Pancreas (tissue), 10 donors: ENCODE data around the gene DYNC1I1. TPM values are rescaled to one million over a fixed set of nuclear protein-coding genes. Genes with fewer than 3 reads are reported as not detected.

Experiments
- ATAC-seq, 4 donors: fragments of 200-7000 bp; cut with Tn5 transposase; one replicate each; pipeline versions ENCODE4 v1.8.0 to v1.9.1; 2020; ENCODE audit warnings: mild to moderate bottlenecking in 4 of 4, moderate library complexity in 4 of 4
- DNase-seq, 6 donors: peaks; one replicate each; pipeline ENCODE4 v3.0.0-alpha.2; 2020
- FAIRE-seq: peaks from 2 replicates; lab custom pipeline; 2012; peaks lifted over from hg19 to GRCh38; lab: Jason Lieb, UNC
- H3K27ac ChIP-seq, 4 donors: fragments of 200-600 bp; sonication (generic); 1 replicate in 3 of 4; 2 replicates in 1 of 4; pipeline versions ENCODE4 v1.5.0 to v1.8.0; 2020
- H3K27me3 ChIP-seq, 4 donors: fragments of 200-600 bp; one replicate each; pipeline ENCODE4 v1.8.0; 2021
- H3K36me3 ChIP-seq, 3 donors: fragments of 200-600 bp; sonication (generic) in 1 of 3; one replicate each; pipeline versions ENCODE4 v1.5.0 to v1.8.0; 2020 to 2021
- H3K4me1 ChIP-seq, 3 donors: fragments of 200-600 bp; one replicate each; pipeline ENCODE4 v1.8.0; 2021
- H3K4me3 ChIP-seq, 4 donors: fragments of 200-600 bp; sonication (generic) in 2 of 4; one replicate each; pipeline versions ENCODE4 v1.5.0 to v1.8.0; 2020 to 2021
- H3K9me3 ChIP-seq, 4 donors: fragments of 200-600 bp; one replicate each; pipeline ENCODE4 v1.8.0; 2021
- CTCF ChIP-seq, 4 donors: fragments of 200-600 bp; sonication (generic) in 3 of 4; IDR thresholded peaks; one replicate each; pipeline versions ENCODE4 v1.5.0 to v1.8.0; 2021; ENCODE audit warnings: antibody characterized with exemption in 4 of 4
- WGBS, 2 donors: extraction: QIAGEN DNeasy Blood & Tissue Kit; methylation state at CpG; one replicate each; pipeline ENCODE4 v1.1.7; 2013; 5-methylcytosine and 5-hydroxymethylcytosine counted together
- intact Hi-C, 3 donors: fragments of 100-400 bp; cut with DNase I; formaldehyde crosslinking; loops; one replicate each; pipeline versions ENCODE4 v1.11.1 to v1.14.2; 2022
- polyA plus RNA-seq, 2 donors: library from polyadenylated mRNA; stranded (reverse); fragments of 200-250 nt; gene quantifications; one replicate each; pipeline ENCODE4 v1.2.3, GENCODE V29; 2013
- total RNA-seq, 6 donors: library from RNA; stranded (reverse); fragmentation: NEBNext Ultra II Directional in 4 of 6; extraction: Animal tissue kit (Norgen Biotek cat#: 25700) in 4 of 6; gene quantifications; one replicate each; pipeline versions ENCODE4 v1.2.1 to v1.2.4, GENCODE V29; 2021 to 2023
- donor health status: healthy with polysubstance abuse.
- donor health status: DM: no; HTN: no; CAD: no; lungs with moderate emphysema.
- donor health status: DM: no; HTN: no; CAD: no.
- donor health status: control.
- donor health status: control.
- donor health status: Bipolar disorder and iron deficiency.
- donor health status: DM: yes; HTN: yes; CAD: no.
- donor health status: DM: no; HTN: no; CAD: no.
- donor health status: DM: no; HTN: no; CAD: no.
- donor health status: DM: yes; HTN: yes; CAD: no.

Gene DYNC1I1
- total and polyA plus RNA-seq, 8 donors, result 0.71 to 5.5 (median 1.3) TPM

GRCh38 chr7:96136600-96137239, 364.4 kb downstream of the DYNC1I1 start:
- Histone ChIP-seq H3K36me3 (peaks cover 0 to 4% (median 0%) of the 10 kb centered on the region in 3 donors), H3K4me1 (no peaks in the 10 kb centered on the region), H3K27me3 (no peaks in the 10 kb centered on the region), H3K4me3 (no peak overlapping the region), H3K27ac (no peak overlapping the region), H3K9me3 (no peaks in the 10 kb centered on the region)
- DNase-seq (no peak), ATAC-seq (no peak), FAIRE-seq (no peak)
- WGBS, 2 donors, result 84 to 86% methylated on average over 5 of the region's 5 CpGs
- intact Hi-C loops, result no loop called here
- TF ChIP-seq CTCF (IDR thresholded peaks at IDR 0.05), result no peak

GRCh38 chr7:96143495-96144259, 371.3 kb downstream of the DYNC1I1 start:
- Histone ChIP-seq H3K36me3 (peaks cover 0 to 4% (median 0%) of the 10 kb centered on the region in 3 donors), H3K9me3 (no peaks in the 10 kb centered on the region), H3K27ac (no peak overlapping the region), H3K4me1 (no peaks in the 10 kb centered on the region), H3K27me3 (no peaks in the 10 kb centered on the region), H3K4me3 (no peak overlapping the region)
- intact Hi-C loops, result no loop called here
- no peak for TF ChIP-seq CTCF (IDR thresholded peaks at IDR 0.05)
- WGBS, 2 donors, result 86 to 92% methylated on average over 1 of the region's 1 CpG
- DNase-seq, result no peak
- no peak for FAIRE-seq
- ATAC-seq, result no peak

GRCh38 chr7:96144260-96144526, 371.8 kb downstream of the DYNC1I1 start:
- WGBS, 2 donors, result 70 to 82% methylated on average over 1 of the region's 1 CpG
- Histone ChIP-seq H3K36me3 (peaks cover 0 to 4% (median 0%) of the 10 kb centered on the region in 3 donors), H3K27ac (no peak overlapping the region), H3K9me3 (no peaks in the 10 kb centered on the region), H3K27me3 (no peaks in the 10 kb centered on the region), H3K4me1 (no peaks in the 10 kb centered on the region), H3K4me3 (no peak overlapping the region)
- FAIRE-seq (no peak), ATAC-seq (no peak), DNase-seq (no peak)
- intact Hi-C loops, result no loop called here
- TF ChIP-seq CTCF (IDR thresholded peaks at IDR 0.05), result no peak

Other genes starting within 250 kb of the DYNC1I1 start
- gene PDK4, start 176.0 kb upstream of the DYNC1I1 start, total RNA-seq, result 100 to 1,000 TPM in 1 of 6 donors, 10 to 100 TPM in 5; 20.4 to 679 (median 53.0) TPM
- gene PDK4, start 176.0 kb upstream of the DYNC1I1 start, polyA plus RNA-seq, result 10 to 100 TPM; 71.3 to 71.7 TPM